Mammary epithelial cell (primary cell): ENCODE measurements around the gene RBM27.

Experiments
- EZH2 ChIP-seq: IDR thresholded peaks from 2 replicates; pipeline ENCODE4 v1.6.1; 2012; ENCODE audit warnings: low read length, inconsistent platforms, borderline replicate concordance
- TF ChIP-seq, protein P1 (sequence below), 2 donors: IDR thresholded peaks in 1 of 2; conservative IDR thresholded peaks in 1 of 2; 2 replicates each; pipeline ENCODE4 v1.5.1; 2011 to 2012; ENCODE audit warnings: inconsistent platforms in 2 of 2, low read length in 2 of 2, mild to moderate bottlenecking in 2 of 2, control low read depth in 1 of 2, low read depth in 1 of 2; ENCODE audit not compliant: insufficient read depth in 1 of 2; ENCODE audit errors: extremely low read depth in 1 of 2

- TF ChIP-seq, protein P1, sequence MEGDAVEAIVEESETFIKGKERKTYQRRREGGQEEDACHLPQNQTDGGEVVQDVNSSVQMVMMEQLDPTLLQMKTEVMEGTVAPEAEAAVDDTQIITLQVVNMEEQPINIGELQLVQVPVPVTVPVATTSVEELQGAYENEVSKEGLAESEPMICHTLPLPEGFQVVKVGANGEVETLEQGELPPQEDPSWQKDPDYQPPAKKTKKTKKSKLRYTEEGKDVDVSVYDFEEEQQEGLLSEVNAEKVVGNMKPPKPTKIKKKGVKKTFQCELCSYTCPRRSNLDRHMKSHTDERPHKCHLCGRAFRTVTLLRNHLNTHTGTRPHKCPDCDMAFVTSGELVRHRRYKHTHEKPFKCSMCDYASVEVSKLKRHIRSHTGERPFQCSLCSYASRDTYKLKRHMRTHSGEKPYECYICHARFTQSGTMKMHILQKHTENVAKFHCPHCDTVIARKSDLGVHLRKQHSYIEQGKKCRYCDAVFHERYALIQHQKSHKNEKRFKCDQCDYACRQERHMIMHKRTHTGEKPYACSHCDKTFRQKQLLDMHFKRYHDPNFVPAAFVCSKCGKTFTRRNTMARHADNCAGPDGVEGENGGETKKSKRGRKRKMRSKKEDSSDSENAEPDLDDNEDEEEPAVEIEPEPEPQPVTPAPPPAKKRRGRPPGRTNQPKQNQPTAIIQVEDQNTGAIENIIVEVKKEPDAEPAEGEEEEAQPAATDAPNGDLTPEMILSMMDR (conservative IDR thresholded peaks at IDR 0.05 in 1 of 2, IDR thresholded peaks at IDR 0.05 in 1 of 2; ENCODE audit: extremely low read depth in 1 of 2, insufficient read depth in 1 of 2, low read depth in 1 of 2, low read length in 2 of 2), result no peak
- TF ChIP-seq EZH2, result no peak
Measured at GRCh38 chr5:146158255-146158654, 45.1 kb upstream of the RBM27 start.
